H9 (cell line): Measurements from ENCODE around the gene GPN2. TPM values are rescaled to one million over a fixed set of nuclear protein-coding genes. Genes with fewer than 3 reads are reported as not detected.

Experiments
- DNase-seq: peaks from one replicate; pipeline ENCODE4 v3.0.0-alpha.2; 2017
- H2AFZ ChIP-seq: one replicate; pipeline ENCODE4 v1.6.1; 2013; ENCODE audit warnings: mild to moderate bottlenecking, low read length, control low read depth, moderate library complexity
- H2AK5ac ChIP-seq: 2 replicates; pipeline ENCODE4 v1.6.1; 2013; ENCODE audit warnings: low read length, control low read depth, mixed read lengths; ENCODE audit not compliant: insufficient read length
- H2BK120ac ChIP-seq: one replicate; pipeline ENCODE4 v1.6.1; 2013; ENCODE audit warnings: low read depth, mild to moderate bottlenecking, low read length, control low read depth, inconsistent platforms; ENCODE audit not compliant: poor library complexity, severe bottlenecking
- H2BK12ac ChIP-seq: 2 replicates; pipeline ENCODE4 v1.6.1; 2013; ENCODE audit warnings: low read length, control low read depth, mixed read lengths, low read depth; ENCODE audit not compliant: insufficient read length
- H2BK15ac ChIP-seq: 2 replicates; pipeline ENCODE4 v1.6.1; 2013; ENCODE audit warnings: low read depth, low read length, control low read depth
- H2BK20ac ChIP-seq: one replicate; pipeline ENCODE4 v1.6.1; 2013; ENCODE audit warnings: low read depth, mild to moderate bottlenecking, low read length, control low read depth, inconsistent platforms; ENCODE audit not compliant: poor library complexity, severe bottlenecking
- H2BK5ac ChIP-seq: 2 replicates; pipeline ENCODE4 v1.6.1; 2013; ENCODE audit warnings: low read length, control low read depth, mixed read lengths; ENCODE audit not compliant: insufficient read length
- H3K14ac ChIP-seq: 2 replicates; pipeline ENCODE4 v1.6.1; 2013; ENCODE audit warnings: low read length, control low read depth; ENCODE audit not compliant: insufficient read depth
- H3K18ac ChIP-seq: 2 replicates; pipeline ENCODE4 v1.6.1; 2013; ENCODE audit warnings: low read depth, mild to moderate bottlenecking, mixed read lengths, low read length, control low read depth; ENCODE audit not compliant: insufficient read length
- H3K23ac ChIP-seq: 2 replicates; pipeline ENCODE4 v1.6.1; 2013; ENCODE audit warnings: low read length, control low read depth, mixed read lengths, low read depth; ENCODE audit not compliant: insufficient read length
- H3K23me2 ChIP-seq: 2 replicates; pipeline ENCODE4 v1.6.1; 2013; ENCODE audit warnings: low read depth, mild to moderate bottlenecking, mixed read lengths, low read length, control low read depth; ENCODE audit not compliant: insufficient read length, poor library complexity, severe bottlenecking
- H3K27ac ChIP-seq: 2 replicates; pipeline ENCODE4 v1.5.1; 2013; ENCODE audit warnings: low read length, control low read depth, mixed read lengths, low read depth; ENCODE audit not compliant: insufficient read length
- H3K27me3 ChIP-seq: 2 replicates; pipeline ENCODE4 v1.6.1; 2013; ENCODE audit warnings: low read length, control low read depth, inconsistent platforms; ENCODE audit not compliant: insufficient read depth
- H3K4ac ChIP-seq: 2 replicates; pipeline ENCODE4 v1.6.1; 2013; ENCODE audit warnings: low read depth, mild to moderate bottlenecking, control low read depth, inconsistent platforms, low read length, moderate library complexity
- H3K4me1 ChIP-seq: 2 replicates; pipeline ENCODE4 v1.6.1; 2013; ENCODE audit warnings: low read length, control low read depth, inconsistent platforms; ENCODE audit not compliant: insufficient read depth
- H3K4me2 ChIP-seq: 2 replicates; pipeline ENCODE4 v1.6.1; 2013; ENCODE audit warnings: low read length, control low read depth, mixed read lengths; ENCODE audit not compliant: insufficient read length, insufficient read depth
- H3K56ac ChIP-seq: 2 replicates; pipeline ENCODE4 v1.6.1; 2013; ENCODE audit warnings: low read depth, mild to moderate bottlenecking, mixed read lengths, low read length, control low read depth; ENCODE audit not compliant: insufficient read length
- H3K79me1 ChIP-seq: 2 replicates; pipeline ENCODE4 v1.6.1; 2013; ENCODE audit warnings: low read depth, mild to moderate bottlenecking, moderate library complexity, low read length, control low read depth, inconsistent platforms; ENCODE audit not compliant: insufficient read depth, poor library complexity, severe bottlenecking
- H3K79me2 ChIP-seq: 2 replicates; pipeline ENCODE4 v1.6.1; 2013; ENCODE audit warnings: low read length, control low read depth, inconsistent platforms; ENCODE audit not compliant: insufficient read depth
- H3K9ac ChIP-seq: 2 replicates; pipeline ENCODE4 v1.6.1; 2013; ENCODE audit warnings: low read length, control low read depth, mixed read lengths; ENCODE audit not compliant: insufficient read length; ENCODE audit errors: extremely low read depth
- H3K9me3 ChIP-seq: one replicate; pipeline ENCODE4 v1.6.1; 2013; ENCODE audit warnings: low read depth, low read length, inconsistent platforms; ENCODE audit not compliant: control insufficient read depth
- H3T11ph ChIP-seq: one replicate; pipeline ENCODE4 v1.6.1; 2013; ENCODE audit warnings: mild to moderate bottlenecking, low read length, control low read depth, inconsistent platforms
- H4K20me1 ChIP-seq: one replicate; pipeline ENCODE4 v1.6.1; 2013; ENCODE audit not compliant: control insufficient read depth, insufficient read length, insufficient read depth
- H4K5ac ChIP-seq: 2 replicates; pipeline ENCODE4 v1.6.1; 2013; ENCODE audit warnings: low read depth, mild to moderate bottlenecking, mixed read lengths, low read length, control low read depth; ENCODE audit not compliant: insufficient read length
- H4K8ac ChIP-seq: replicated peaks from 2 replicates; pipeline ENCODE4 v1.6.1; 2013; ENCODE audit warnings: low read length, control low read depth, mixed read lengths, low read depth; ENCODE audit not compliant: insufficient read length
- H4K91ac ChIP-seq: 2 replicates; pipeline ENCODE4 v1.6.1; 2013; ENCODE audit warnings: low read depth, mild to moderate bottlenecking, moderate library complexity, mixed read lengths, low read length, control low read depth; ENCODE audit not compliant: insufficient read length
- H3K27ac Mint-ChIP-seq, 3 experiments: 2 replicates in 2 of 3; 3 replicates in 1 of 3; pipeline ENCODE4 v1.8.0; 2020 to 2021; ENCODE audit warnings: mixed read lengths in 3 of 3, mild to moderate bottlenecking in 1 of 3, moderate library complexity in 1 of 3
- H3K27me3 Mint-ChIP-seq: 2 replicates; pipeline ENCODE4 v1.8.0; 2021; ENCODE audit warnings: low read depth, mild to moderate bottlenecking, moderate library complexity, mixed read lengths
- H3K36me3 Mint-ChIP-seq, 3 experiments: 2 replicates in 2 of 3; 3 replicates in 1 of 3; pipeline ENCODE4 v1.8.0; 2020 to 2021; ENCODE audit warnings: low read depth in 3 of 3, mixed read lengths in 3 of 3; ENCODE audit not compliant: insufficient read depth in 1 of 3
- H3K4me1 Mint-ChIP-seq, 2 experiments: 2 replicates each; pipeline ENCODE4 v1.8.0; 2020; ENCODE audit warnings: mixed read lengths in 2 of 2
- H3K4me3 Mint-ChIP-seq, 2 experiments: 2 replicates in 1 of 2; 3 replicates in 1 of 2; pipeline ENCODE4 v1.8.0; 2020 to 2021; ENCODE audit warnings: mild to moderate bottlenecking in 2 of 2, mixed read lengths in 2 of 2, moderate library complexity in 1 of 2
- H3K9me3 Mint-ChIP-seq, 2 experiments: 2 replicates in 1 of 2; 3 replicates in 1 of 2; pipeline ENCODE4 v1.8.0; 2020; ENCODE audit warnings: mild to moderate bottlenecking in 2 of 2, mixed read lengths in 2 of 2, moderate library complexity in 1 of 2
- WGBS: extraction: QIAGEN DNeasy Blood & Tissue Kit; methylation state at CpG from one replicate; pipeline ENCODE4 v1.1.7; 2013; ENCODE audit warnings: missing lambda C conversion rate, low lambda C conversion rate, mixed read lengths; ENCODE audit not compliant: insufficient read length; ENCODE audit errors: extremely low coverage; 5-methylcytosine and 5-hydroxymethylcytosine counted together
- total RNA-seq: library from RNA; stranded (reverse); gene quantifications from 2 replicates; pipeline ENCODE4 v1.2.1, GENCODE V29; 2021
- TF ChIP-seq, protein P1 (sequence below): fragments of 200-600 bp; sonication (generic); conservative IDR thresholded peaks from 3 replicates; pipeline ENCODE4 v1.8.0; 2021; ENCODE audit warnings: antibody characterized with exemption, mild to moderate bottlenecking

GPN2 gene
- total RNA-seq, 1 experiment from 2014 or later: 47.8 TPM

DNA sequence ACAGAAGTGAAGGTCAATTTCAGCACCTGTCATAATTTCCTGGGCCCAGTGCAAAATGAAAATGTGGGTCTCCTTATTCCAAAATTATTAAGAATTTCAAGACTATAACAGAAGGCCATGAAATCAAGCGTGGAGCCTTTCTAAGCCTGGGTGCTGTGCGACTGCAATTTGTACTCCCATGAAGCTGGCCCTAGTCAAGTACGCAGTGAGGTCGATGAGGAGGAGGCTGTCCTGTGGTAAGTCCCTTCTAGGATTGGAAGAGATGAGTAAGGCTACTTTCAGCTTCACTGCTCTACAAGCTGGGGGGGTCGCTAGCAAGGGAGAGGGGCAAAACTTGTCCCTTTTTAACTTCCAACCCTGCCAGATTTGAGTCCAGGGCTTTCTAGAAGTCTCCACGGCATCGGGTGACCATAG is 31.1 kb upstream of the GPN2 start:
- H3T11ph ChIP-seq: no peak overlapping the region
- H3K27ac ChIP-seq: no peak overlapping the region
- no peak overlapping the region for H2BK20ac ChIP-seq
- H4K5ac ChIP-seq: no peak overlapping the region
- no CpG with 5 or more reads among the region's 7 CpGs for WGBS
- H3K56ac ChIP-seq: no peak overlapping the region
- H3K79me2 ChIP-seq: peaks cover 15% of the 10 kb centered on the region; the same call in 1 of the 2 replicates
- H2BK120ac ChIP-seq: no peak overlapping the region
- no peak overlapping the region for H2BK15ac ChIP-seq
- DNase-seq: no peak
- H4K20me1 ChIP-seq: no peaks in the 10 kb centered on the region
- H3K27me3 ChIP-seq: no peaks in the 10 kb centered on the region
- Mint-ChIP-seq H3K4me3 (peak overlapping the region; percentile 93 to 96), H3K27ac (peak overlapping the region in 2 of 3 experiments; percentile 98; a peak in 3 of 7 replicates), H3K9me3 (peaks cover 0 to 2% of the 10 kb centered on the region in 2 experiments; a peak in 1 of 5 replicates), H3K27me3 (peaks cover 6% of the 10 kb centered on the region), H3K36me3 (peaks cover 14 to 29% (median 24%) of the 10 kb centered on the region in 3 experiments; a peak in 6 of 7 replicates), H3K4me1 (peaks cover 18% of the 10 kb centered on the region in 2 experiments)
- H4K91ac ChIP-seq: no peak overlapping the region
- peaks cover 3% of the 10 kb centered on the region; the same call in 1 of the 2 replicates for H3K4me1 ChIP-seq
- no peak overlapping the region for H3K9ac ChIP-seq
- no peaks in the 10 kb centered on the region for H3K9me3 ChIP-seq
- no peak overlapping the region for H2AK5ac ChIP-seq
- peaks cover 13% of the 10 kb centered on the region for H3K79me1 ChIP-seq
- H3K18ac ChIP-seq: no peak overlapping the region
- peak overlapping the region; percentile 94 for H3K4me2 ChIP-seq
- no peak overlapping the region for H4K8ac ChIP-seq
- no peak overlapping the region for H3K4ac ChIP-seq
- no peak overlapping the region for H2BK12ac ChIP-seq
- H3K23me2 ChIP-seq: peaks cover 7% of the 10 kb centered on the region
- H2AFZ ChIP-seq: no peak overlapping the region
- H3K14ac ChIP-seq: no peak overlapping the region
- no peak overlapping the region for H3K23ac ChIP-seq
- TF ChIP-seq, protein P1, sequence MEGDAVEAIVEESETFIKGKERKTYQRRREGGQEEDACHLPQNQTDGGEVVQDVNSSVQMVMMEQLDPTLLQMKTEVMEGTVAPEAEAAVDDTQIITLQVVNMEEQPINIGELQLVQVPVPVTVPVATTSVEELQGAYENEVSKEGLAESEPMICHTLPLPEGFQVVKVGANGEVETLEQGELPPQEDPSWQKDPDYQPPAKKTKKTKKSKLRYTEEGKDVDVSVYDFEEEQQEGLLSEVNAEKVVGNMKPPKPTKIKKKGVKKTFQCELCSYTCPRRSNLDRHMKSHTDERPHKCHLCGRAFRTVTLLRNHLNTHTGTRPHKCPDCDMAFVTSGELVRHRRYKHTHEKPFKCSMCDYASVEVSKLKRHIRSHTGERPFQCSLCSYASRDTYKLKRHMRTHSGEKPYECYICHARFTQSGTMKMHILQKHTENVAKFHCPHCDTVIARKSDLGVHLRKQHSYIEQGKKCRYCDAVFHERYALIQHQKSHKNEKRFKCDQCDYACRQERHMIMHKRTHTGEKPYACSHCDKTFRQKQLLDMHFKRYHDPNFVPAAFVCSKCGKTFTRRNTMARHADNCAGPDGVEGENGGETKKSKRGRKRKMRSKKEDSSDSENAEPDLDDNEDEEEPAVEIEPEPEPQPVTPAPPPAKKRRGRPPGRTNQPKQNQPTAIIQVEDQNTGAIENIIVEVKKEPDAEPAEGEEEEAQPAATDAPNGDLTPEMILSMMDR: no peak
- no peak overlapping the region for H2BK5ac ChIP-seq
